ENCODE results near the gene LMX1A.

DNA sequence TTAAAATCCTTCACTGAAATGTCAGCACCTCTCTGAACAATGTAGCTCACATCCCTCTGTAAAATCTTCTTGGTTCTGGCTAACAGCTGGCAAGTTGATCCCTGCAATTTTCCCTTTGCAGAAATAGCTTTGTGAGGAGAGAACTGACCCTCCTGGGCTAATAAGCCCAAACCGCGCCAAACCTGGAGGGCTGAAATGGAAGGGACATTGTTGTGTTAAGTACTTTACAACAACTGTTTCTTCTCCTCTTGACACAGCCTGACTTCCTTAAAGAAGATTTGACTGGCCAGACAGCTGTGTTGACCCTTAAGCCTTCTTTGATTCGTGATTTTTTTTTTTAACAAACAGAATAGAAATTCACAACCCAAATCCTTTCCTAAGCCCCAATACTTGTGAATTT is 5.7 kb downstream of the LMX1A start:
- TF ChIP-seq CTCF (IDR thresholded peaks at IDR 0.05; ENCODE audit: low read depth, low read length, missing input control) (no peak), GABPA (IDR thresholded peaks at IDR 0.05 in 1 of 2, conservative IDR thresholded peaks at IDR 0.05 in 1 of 2) (no peak), EGR1 (IDR thresholded peaks at IDR 0.05; ENCODE audit: low read depth in 2 of 2) (no peak), REST (IDR thresholded peaks at IDR 0.05) (no peak), RAD21 (IDR thresholded peaks at IDR 0.05) (no peak)

Measured in liver (tissue), 3 donors.